OCI-LY3 (cell line): Measurements from ENCODE around the gene B4GALNT2.

ENCODE experiments used
- H2AFZ ChIP-seq: fragments of 200-600, 300-600 bp; shearing (Covaris generic); 2 replicates; pipeline ENCODE4 v1.6.0; 2014; ENCODE audit warnings: antibody characterized with exemption, low read depth, low read length
- H3K27ac ChIP-seq: fragments of 200-600, 300-600 bp; sonication (generic); 2 replicates; pipeline ENCODE4 v1.5.1; 2014; ENCODE audit warnings: mild to moderate bottlenecking, low read length, moderate library complexity, mixed read lengths
- H3K27me3 ChIP-seq: fragments of 200-600, 300-600 bp; sonication (generic); 2 replicates; pipeline ENCODE4 v1.6.1; 2014; ENCODE audit warnings: low read depth, low read length, mixed read lengths
- H3K36me3 ChIP-seq: fragments of 200-600, 300-600 bp; sonication (generic); replicated peaks from 2 replicates; pipeline ENCODE3; 2014; ENCODE audit warnings: low read depth, low read length, mixed read lengths
- H3K4me1 ChIP-seq: fragments of 300-600, 200-600 bp; sonication (generic); 2 replicates; pipeline ENCODE4 v1.6.1; 2014; ENCODE audit warnings: low read length, mixed read lengths
- H3K4me2 ChIP-seq: fragments of 200-600, 300-600 bp; sonication (generic); 2 replicates; pipeline ENCODE4 v1.6.1; 2014; ENCODE audit warnings: low read length, mixed read lengths
- H3K4me3 ChIP-seq: fragments of 300-600, 200-600 bp; sonication (generic); 2 replicates; pipeline ENCODE4 v1.5.1; 2014; ENCODE audit warnings: antibody characterized with exemption, mild to moderate bottlenecking, low read length, moderate library complexity
- H3K79me2 ChIP-seq: fragments of 300-600, 200-600 bp; shearing (Covaris generic); 2 replicates; pipeline ENCODE4 v1.6.1; 2014; ENCODE audit warnings: mild to moderate bottlenecking, low read length, mixed read lengths
- H3K9ac ChIP-seq: fragments of 300-600, 200-600 bp; shearing (Covaris generic); 2 replicates; pipeline ENCODE4 v1.6.0; 2014; ENCODE audit warnings: mild to moderate bottlenecking, low read length, moderate library complexity
- H3K9me3 ChIP-seq: fragments of 200-600, 300-600 bp; shearing (Covaris generic); 2 replicates; pipeline ENCODE4 v1.6.1; 2014; ENCODE audit warnings: low read length, mixed read lengths; ENCODE audit not compliant: insufficient read depth
- H4K20me1 ChIP-seq: fragments of 200-600, 300-600 bp; sonication (generic); 2 replicates; pipeline ENCODE4 v1.6.1; 2016; ENCODE audit warnings: low read length, mixed read lengths; ENCODE audit not compliant: insufficient read depth
- CTCF ChIP-seq: fragments of 200-600, 300-600 bp; sonication (generic); IDR thresholded peaks from 2 replicates; pipeline ENCODE4 v1.5.1; 2014; ENCODE audit warnings: antibody characterized with exemption, low read length, low read depth
- EZH2phosphoT487 ChIP-seq: fragments of 200-600 bp; shearing (Covaris generic); IDR thresholded peaks from 2 replicates; pipeline ENCODE4 v1.6.1; 2018; ENCODE audit warnings: antibody characterized with exemption, mixed run types, low read depth

The B4GALNT2 gene

DNA sequence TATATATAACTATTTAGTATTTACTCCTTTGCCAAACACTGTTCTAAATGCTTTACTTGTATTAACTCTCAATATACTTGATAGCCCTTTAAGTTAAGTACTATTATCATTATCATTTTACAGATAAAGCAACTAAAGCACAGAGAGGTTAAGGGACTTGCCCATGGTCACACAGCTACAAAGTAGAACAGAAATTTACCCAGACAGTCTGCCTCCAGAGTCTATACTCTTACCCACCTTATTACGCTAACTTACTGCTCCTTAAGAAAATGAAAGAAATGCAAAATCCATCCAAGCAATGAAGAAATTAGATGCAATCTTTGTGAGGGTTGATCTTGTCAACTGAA lies 25.4 kb upstream of the B4GALNT2 start:
- no peak for TF ChIP-seq EZH2phosphoT487
- TF ChIP-seq CTCF: no peak
- no peaks in the 10 kb centered on the region for H3K4me1 ChIP-seq
- H3K9me3 ChIP-seq: no peaks in the 10 kb centered on the region
- H3K36me3 ChIP-seq: no peaks in the 10 kb centered on the region
- H2AFZ ChIP-seq: no peak overlapping the region
- H3K27ac ChIP-seq: no peak overlapping the region
- H3K79me2 ChIP-seq: no peaks in the 10 kb centered on the region
- no peak overlapping the region for H3K4me2 ChIP-seq
- H3K27me3 ChIP-seq: no peaks in the 10 kb centered on the region
- H3K9ac ChIP-seq: no peak overlapping the region
- no peak overlapping the region for H3K4me3 ChIP-seq
- H4K20me1 ChIP-seq: no peaks in the 10 kb centered on the region

DNA sequence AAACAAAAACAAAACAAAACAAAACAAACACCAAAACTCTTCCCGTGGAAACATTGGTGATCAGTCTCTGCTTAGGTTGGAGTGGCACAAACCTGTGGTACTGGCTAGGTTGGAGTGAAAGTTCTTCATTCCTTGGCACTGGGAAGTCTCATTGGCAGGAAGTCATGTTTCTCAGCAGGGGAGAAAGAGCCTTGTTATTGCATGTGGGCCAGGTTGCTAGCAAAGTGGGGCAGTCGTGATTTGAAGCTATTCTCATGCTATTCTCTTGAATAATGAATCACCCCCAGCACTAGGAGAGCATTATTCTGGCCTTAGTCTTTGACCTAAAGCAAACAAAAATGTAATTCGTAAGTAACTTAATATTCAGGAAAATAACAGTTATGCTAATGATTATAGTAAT lies 24.3 kb upstream of the B4GALNT2 start:
- Histone ChIP-seq H3K9ac (no peak overlapping the region), H3K9me3 (no peaks in the 10 kb centered on the region), H3K27ac (no peak overlapping the region), H3K4me3 (no peak overlapping the region), H3K79me2 (no peaks in the 10 kb centered on the region), H3K4me1 (no peaks in the 10 kb centered on the region), H3K4me2 (no peak overlapping the region), H3K36me3 (no peaks in the 10 kb centered on the region), H2AFZ (no peak overlapping the region), H3K27me3 (no peaks in the 10 kb centered on the region), H4K20me1 (no peaks in the 10 kb centered on the region)
- no peak for TF ChIP-seq EZH2phosphoT487
- TF ChIP-seq CTCF: no peak

- TF ChIP-seq EZH2phosphoT487 (no peak), CTCF (no peak)
- H3K79me2 ChIP-seq: no peaks in the 10 kb centered on the region
- no peaks in the 10 kb centered on the region for H3K4me1 ChIP-seq
- H3K27ac ChIP-seq: no peak overlapping the region
- H3K27me3 ChIP-seq: peaks cover 12% of the 10 kb centered on the region; the same call in 1 of the 2 replicates
- no peak overlapping the region for H2AFZ ChIP-seq
- no peak overlapping the region for H3K4me3 ChIP-seq
- H3K9ac ChIP-seq: no peak overlapping the region
- H3K36me3 ChIP-seq: no peaks in the 10 kb centered on the region
- H3K9me3 ChIP-seq: no peaks in the 10 kb centered on the region
- no peak overlapping the region for H3K4me2 ChIP-seq
- H4K20me1 ChIP-seq: no peaks in the 10 kb centered on the region
Measured at GRCh38 chr17:49110509-49110908, 22.1 kb upstream of the B4GALNT2 start.

DNA sequence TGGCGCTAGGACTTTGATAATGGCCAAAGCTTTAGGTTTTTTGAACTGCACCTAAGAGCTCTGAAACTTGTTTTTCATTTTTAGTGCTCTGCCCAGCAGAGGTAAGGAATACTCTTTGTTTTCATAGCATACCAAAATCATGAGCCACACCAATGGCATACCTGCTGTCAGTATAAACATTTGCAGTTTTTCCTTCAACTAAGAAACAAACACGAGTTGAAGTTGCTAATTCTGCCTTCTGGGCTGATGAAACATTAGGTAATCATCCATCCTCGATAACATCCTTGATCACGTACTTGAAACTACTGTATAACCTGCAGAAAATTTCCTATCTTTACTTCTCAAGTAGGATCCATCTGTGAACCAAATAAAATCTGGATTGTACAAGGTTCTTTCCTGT lies 20.6 kb upstream of the B4GALNT2 start:
- H3K36me3 ChIP-seq: no peaks in the 10 kb centered on the region
- no peaks in the 10 kb centered on the region for H4K20me1 ChIP-seq
- H3K9ac ChIP-seq: no peak overlapping the region
- no peaks in the 10 kb centered on the region for H3K4me1 ChIP-seq
- no peak overlapping the region for H3K4me2 ChIP-seq
- no peak overlapping the region for H3K27ac ChIP-seq
- H3K27me3 ChIP-seq: peaks cover 27% of the 10 kb centered on the region
- no peak overlapping the region for H2AFZ ChIP-seq
- no peaks in the 10 kb centered on the region for H3K79me2 ChIP-seq
- TF ChIP-seq CTCF (no peak), EZH2phosphoT487 (no peak)
- no peak overlapping the region for H3K4me3 ChIP-seq
- H3K9me3 ChIP-seq: no peaks in the 10 kb centered on the region
